G401.6 (cell line): ENCODE results near the gene RTRAF.
A peak's percentile ranks its signal among the peaks of the same experiment; 100 is the strongest.

Experiments
- FAIRE-seq: peaks from 2 replicates; lab custom pipeline; 2012; peaks lifted over from hg19 to GRCh38; lab: Jason Lieb, UNC

The RTRAF gene

GRCh38 chr14:51996148-51996746, 6.9 kb downstream of the RTRAF start:
- FAIRE-seq, result peak; percentile 91

GRCh38 chr14:51998348-51998747, 9.0 kb downstream of the RTRAF start:
- peak; percentile 40 for FAIRE-seq

- no peak for FAIRE-seq
These were observed 9.7 kb downstream of the RTRAF start for GRCh38 chr14:51999084-51999483.

GRCh38 chr14:52000019-52000582, 10.8 kb downstream of the RTRAF start:
- FAIRE-seq, result no peak

- peak; percentile 49 for FAIRE-seq
These were observed 11.3 kb downstream of the RTRAF start for GRCh38 chr14:52000696-52001095.

- no peak for FAIRE-seq
These were observed 13.2 kb downstream of the RTRAF start for GRCh38 chr14:52002542-52002941.

GRCh38 chr14:52003324-52003723, 14.0 kb downstream of the RTRAF start:
- FAIRE-seq, result no peak

GRCh38 chr14:52005625-52006024, 16.3 kb downstream of the RTRAF start:
- FAIRE-seq, result no peak

GRCh38 chr14:52006361-52006760, 17.0 kb downstream of the RTRAF start:
- no peak for FAIRE-seq

GRCh38 chr14:52007211-52007610, 17.9 kb downstream of the RTRAF start:
- no peak for FAIRE-seq

- FAIRE-seq, result no peak
These were observed 18.3 kb downstream of the RTRAF start for GRCh38 chr14:52007637-52008036.

- FAIRE-seq, result no peak
These were observed 18.8 kb downstream of the RTRAF start for GRCh38 chr14:52008136-52008535.

GRCh38 chr14:52010173-52010693, 20.9 kb downstream of the RTRAF start:
- no peak for FAIRE-seq

- FAIRE-seq, result no peak
These were observed 22.2 kb downstream of the RTRAF start for GRCh38 chr14:52011523-52011922.

GRCh38 chr14:52012635-52013034, 23.3 kb downstream of the RTRAF start:
- FAIRE-seq, result no peak

- no peak for FAIRE-seq
These were observed 24.7 kb downstream of the RTRAF start for GRCh38 chr14:52013984-52014600.

- no peak for FAIRE-seq
These were observed 25.4 kb downstream of the RTRAF start for GRCh38 chr14:52014601-52015267.

- FAIRE-seq, result no peak
These were observed 26.2 kb downstream of the RTRAF start for GRCh38 chr14:52015411-52016030.

- no peak for FAIRE-seq
These were observed 28.9 kb downstream of the RTRAF start for GRCh38 chr14:52018252-52018651.

GRCh38 chr14:52018970-52019369, 29.6 kb downstream of the RTRAF start:
- no peak for FAIRE-seq

- FAIRE-seq, result no peak
These were observed 30.9 kb downstream of the RTRAF start for GRCh38 chr14:52020161-52020714.
